Hepatocyte (in vitro differentiated cells): ENCODE data around the gene MOB1A. TPM values are rescaled to one million over a fixed set of nuclear protein-coding genes. Genes with fewer than 3 reads are reported as not detected.
A peak's percentile ranks its signal among the peaks of the same experiment; 100 is the strongest.

Experiments
- DNase-seq: peaks from one replicate; pipeline ENCODE4 v3.0.0-alpha.2; 2016; ENCODE audit warnings: low spot score
- H2AFZ ChIP-seq: fragments of 200-600 bp; sonication (generic); 2 replicates; pipeline ENCODE4 v1.6.0; 2016; ENCODE audit warnings: antibody characterized with exemption, mild to moderate bottlenecking
- H3K27ac ChIP-seq: fragments of 200-600 bp; sonication (generic); 2 replicates; pipeline ENCODE4 v1.5.1; 2016; ENCODE audit warnings: mild to moderate bottlenecking
- H3K27me3 ChIP-seq: fragments of 200-600 bp; sonication (generic); 2 replicates; pipeline ENCODE4 v1.6.1; 2016
- H3K36me3 ChIP-seq: fragments of 200-600 bp; sonication (generic); replicated peaks from 2 replicates; pipeline ENCODE4 v1.5.1; 2016; ENCODE audit warnings: low read depth; ENCODE audit not compliant: insufficient read depth
- H3K4me1 ChIP-seq: fragments of 200-600 bp; sonication (generic); 2 replicates; pipeline ENCODE4 v1.5.1; 2016; ENCODE audit warnings: mild to moderate bottlenecking, moderate library complexity; ENCODE audit not compliant: insufficient read depth
- H3K4me2 ChIP-seq: fragments of 200-600 bp; sonication (generic); 2 replicates; pipeline ENCODE4 v1.6.0; 2016
- H3K4me3 ChIP-seq: fragments of 200-600 bp; sonication (generic); 2 replicates; pipeline ENCODE4 v1.5.1; 2016; ENCODE audit warnings: mild to moderate bottlenecking
- H3K79me2 ChIP-seq: fragments of 200-600 bp; sonication (generic); 2 replicates; pipeline ENCODE4 v1.6.0; 2017; ENCODE audit warnings: mild to moderate bottlenecking
- H3K9me2 ChIP-seq: fragments of 200-600 bp; sonication (generic); replicated peaks from 2 replicates; pipeline ENCODE4 v1.6.0; 2017; ENCODE audit warnings: mild to moderate bottlenecking; ENCODE audit not compliant: insufficient read depth
- H3K9me3 ChIP-seq: fragments of 200-600 bp; sonication (generic); 2 replicates; pipeline ENCODE4 v1.5.1; 2016; ENCODE audit warnings: low read depth, mild to moderate bottlenecking
- H4K20me1 ChIP-seq: fragments of 200-600 bp; sonication (generic); 2 replicates; pipeline ENCODE4 v1.6.0; 2016; ENCODE audit warnings: mild to moderate bottlenecking; ENCODE audit not compliant: insufficient read depth, poor library complexity, severe bottlenecking
- EZH2 ChIP-seq: fragments of 200-600 bp; sonication (generic); IDR thresholded peaks from 2 replicates; pipeline ENCODE4 v1.6.1; 2016; ENCODE audit warnings: antibody characterized with exemption, mild to moderate bottlenecking, borderline replicate concordance
- EZH2phosphoT487 ChIP-seq: fragments of 200-600 bp; sonication (generic); IDR thresholded peaks from one replicate; pipeline ENCODE4 v1.6.1; 2018; ENCODE audit warnings: antibody characterized with exemption, mild to moderate bottlenecking, low read depth, moderate library complexity; ENCODE audit not compliant: unreplicated experiment, severe bottlenecking
- WGBS: methylation state at CpG from one replicate; pipeline ENCODE4 v1.1.6; 2016; ENCODE audit warnings: low lambda C conversion rate; ENCODE audit errors: missing lambda C conversion rate; 5-methylcytosine and 5-hydroxymethylcytosine counted together
- polyA plus RNA-seq: library from polyadenylated mRNA; unstranded; fragments of >200 nt; fragmentation: Nextera tagmentation; extraction: Ambion mirVana; gene quantifications from 2 replicates; pipeline ENCODE4 v1.2.1, GENCODE V29; 2016
- total RNA-seq: library from RNA; depleted of rRNA; stranded (reverse); fragments of >200 nt; gene quantifications from 2 replicates; pipeline ENCODE4 v1.2.3, GENCODE V29; 2014
- TF ChIP-seq, protein P1 (sequence below): fragments of 200-600 bp; sonication (generic); IDR thresholded peaks from 2 replicates; pipeline ENCODE4 v1.5.1; 2016; ENCODE audit warnings: antibody characterized with exemption, mild to moderate bottlenecking; ENCODE audit not compliant: poor library complexity

The MOB1A gene
- total and polyA plus RNA-seq, 2 experiments from 2014 or later = 43.3 to 100 TPM

DNA sequence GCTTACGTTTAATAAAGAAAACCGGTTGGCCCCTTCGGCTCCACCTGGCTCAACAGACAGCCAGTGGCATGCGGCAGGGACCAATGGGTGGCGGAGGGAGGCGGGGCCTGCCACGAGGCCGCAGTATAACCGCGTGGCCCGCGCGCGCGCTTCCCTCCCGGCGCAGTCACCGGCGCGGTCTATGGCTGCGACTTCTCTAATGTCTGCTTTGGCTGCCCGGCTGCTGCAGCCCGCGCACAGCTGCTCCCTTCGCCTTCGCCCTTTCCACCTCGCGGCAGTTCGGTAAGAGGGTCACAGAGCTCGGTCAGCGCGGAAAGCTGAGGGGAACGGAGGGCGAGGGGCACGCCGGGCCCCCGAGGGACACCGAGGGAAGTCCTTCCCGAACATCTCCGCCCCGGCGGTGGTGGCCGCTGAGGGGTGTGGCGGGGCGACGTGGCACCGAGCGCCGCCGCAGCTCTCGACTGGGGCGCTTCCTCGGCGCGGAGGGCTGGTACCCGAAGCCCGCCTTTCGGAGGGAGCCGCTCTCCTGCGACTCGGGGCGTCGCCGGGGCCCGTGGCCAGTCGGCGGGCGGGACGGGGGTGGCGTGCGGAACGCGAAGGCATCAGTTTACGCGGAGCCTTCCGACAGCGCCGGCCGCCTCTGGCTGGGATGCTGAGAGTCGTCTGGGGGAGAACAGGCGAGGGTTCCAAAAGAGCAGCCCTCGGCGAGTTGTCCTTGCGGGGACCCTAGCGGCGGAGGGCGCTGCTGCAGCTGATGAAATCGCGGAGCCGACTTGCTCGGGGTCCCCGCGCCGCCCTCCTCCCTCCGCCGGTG, 20.0 kb upstream of the MOB1A start, which contains the start of gene MTHFD2:
Gene MTHFD2 (plus strand): TSS at position 155 of the 814 bp plus-strand sequence. CDS start 27 bp downstream, at position 182.
- peak within 1 kb of the TSS; percentile 48 for H3K4me3 ChIP-seq
- H3K4me1 ChIP-seq = peaks cover 6% of the 10 kb centered on the region
- H2AFZ ChIP-seq = peak within 1 kb of the TSS; percentile 64
- no peaks in the 10 kb centered on the region for H3K27me3 ChIP-seq
- H4K20me1 ChIP-seq = peaks cover 37% of the 10 kb centered on the region
- TF ChIP-seq, protein P1, sequence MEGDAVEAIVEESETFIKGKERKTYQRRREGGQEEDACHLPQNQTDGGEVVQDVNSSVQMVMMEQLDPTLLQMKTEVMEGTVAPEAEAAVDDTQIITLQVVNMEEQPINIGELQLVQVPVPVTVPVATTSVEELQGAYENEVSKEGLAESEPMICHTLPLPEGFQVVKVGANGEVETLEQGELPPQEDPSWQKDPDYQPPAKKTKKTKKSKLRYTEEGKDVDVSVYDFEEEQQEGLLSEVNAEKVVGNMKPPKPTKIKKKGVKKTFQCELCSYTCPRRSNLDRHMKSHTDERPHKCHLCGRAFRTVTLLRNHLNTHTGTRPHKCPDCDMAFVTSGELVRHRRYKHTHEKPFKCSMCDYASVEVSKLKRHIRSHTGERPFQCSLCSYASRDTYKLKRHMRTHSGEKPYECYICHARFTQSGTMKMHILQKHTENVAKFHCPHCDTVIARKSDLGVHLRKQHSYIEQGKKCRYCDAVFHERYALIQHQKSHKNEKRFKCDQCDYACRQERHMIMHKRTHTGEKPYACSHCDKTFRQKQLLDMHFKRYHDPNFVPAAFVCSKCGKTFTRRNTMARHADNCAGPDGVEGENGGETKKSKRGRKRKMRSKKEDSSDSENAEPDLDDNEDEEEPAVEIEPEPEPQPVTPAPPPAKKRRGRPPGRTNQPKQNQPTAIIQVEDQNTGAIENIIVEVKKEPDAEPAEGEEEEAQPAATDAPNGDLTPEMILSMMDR = peak; percentile 63
- no peak for TF ChIP-seq EZH2
- H3K9me3 ChIP-seq = no peaks in the 10 kb centered on the region
- WGBS = 2% methylated on average over 88 of the region's 96 CpGs
- peak within 1 kb of the TSS; percentile 78 for H3K4me2 ChIP-seq
- no peaks in the 10 kb centered on the region for H3K9me2 ChIP-seq
- peak within 1 kb of the TSS; percentile 93 for H3K27ac ChIP-seq
- H3K36me3 ChIP-seq = no peaks in the 10 kb centered on the region
- peak; percentile 97 for DNase-seq
- H3K79me2 ChIP-seq = peaks cover 41% of the 10 kb centered on the region

DNA sequence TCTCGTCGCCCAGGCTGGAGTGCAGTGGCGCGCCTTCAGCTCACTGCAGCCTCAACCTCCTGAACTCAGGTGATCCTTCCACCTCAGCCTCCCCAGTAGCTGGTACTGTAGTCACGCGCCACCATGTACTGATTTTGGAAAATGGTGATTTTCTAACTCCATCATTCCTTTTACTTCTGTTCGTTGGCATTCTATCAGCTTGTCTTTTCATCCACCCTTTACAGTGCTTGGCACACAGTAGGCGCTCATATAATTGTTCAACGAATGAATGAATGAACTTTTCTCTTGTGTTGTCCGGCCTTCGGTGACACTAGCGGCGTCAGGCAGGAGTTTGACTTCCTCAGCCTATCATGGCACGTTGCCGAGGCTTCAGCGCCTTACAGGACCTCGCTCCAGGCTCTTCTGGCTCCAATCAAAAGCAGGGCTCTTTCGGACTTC, 19.4 kb upstream of the MOB1A start:
- 37% methylated on average over 18 of the region's 18 CpGs for WGBS
- H3K27ac ChIP-seq = peak overlapping the region; percentile 45
- H3K9me2 ChIP-seq = no peaks in the 10 kb centered on the region
- DNase-seq = no peak
- TF ChIP-seq EZH2 = no peak
- TF ChIP-seq, protein P1 = no peak
- no peak for TF ChIP-seq EZH2phosphoT487
- H4K20me1 ChIP-seq = peaks cover 30% of the 10 kb centered on the region
- H3K79me2 ChIP-seq = peaks cover 35% of the 10 kb centered on the region
- H3K4me3 ChIP-seq = no peak overlapping the region
- H3K4me2 ChIP-seq = peak overlapping the region; percentile 78
- no peaks in the 10 kb centered on the region for H3K36me3 ChIP-seq
- no peaks in the 10 kb centered on the region for H3K9me3 ChIP-seq
- H3K4me1 ChIP-seq = peaks cover 6% of the 10 kb centered on the region
- H3K27me3 ChIP-seq = no peaks in the 10 kb centered on the region
- peak overlapping the region; percentile 50 for H2AFZ ChIP-seq

GRCh38 chr2:74197049-74197448, 18.4 kb upstream of the MOB1A start:
- TF ChIP-seq, protein P1 = no peak
- TF ChIP-seq EZH2phosphoT487 (no peak), EZH2 (no peak)
- 66% methylated on average over 4 of the region's 4 CpGs for WGBS

More at GRCh38 chr2:74197049-74197448, 18.4 kb upstream of the MOB1A start:
- no peak for DNase-seq
- Histone ChIP-seq H3K36me3 (no peaks in the 10 kb centered on the region), H3K4me1 (peaks cover 6% of the 10 kb centered on the region), H2AFZ (no peak overlapping the region), H3K27ac (no peak overlapping the region), H4K20me1 (peaks cover 22% of the 10 kb centered on the region), H3K27me3 (no peaks in the 10 kb centered on the region), H3K79me2 (peaks cover 25% of the 10 kb centered on the region), H3K4me2 (no peak overlapping the region), H3K9me3 (no peaks in the 10 kb centered on the region), H3K9me2 (no peaks in the 10 kb centered on the region), H3K4me3 (no peak overlapping the region)
